DMS114 treated with DMSO at 0.1 percent for 48 hours (cell line): ENCODE measurements around the gene CDH4.
"Not testable (repeated sequence)": the region's sequence is repeated elsewhere in the genome, so short reads cannot be mapped to it uniquely, and the experiment has no call there.

Source experiments
- DNase-seq: peaks from one replicate; lab custom pipeline; 2025; ENCODE audit not compliant: unreplicated experiment; lab: John Stamatoyannopoulos, UW

CDH4 gene

DNA sequence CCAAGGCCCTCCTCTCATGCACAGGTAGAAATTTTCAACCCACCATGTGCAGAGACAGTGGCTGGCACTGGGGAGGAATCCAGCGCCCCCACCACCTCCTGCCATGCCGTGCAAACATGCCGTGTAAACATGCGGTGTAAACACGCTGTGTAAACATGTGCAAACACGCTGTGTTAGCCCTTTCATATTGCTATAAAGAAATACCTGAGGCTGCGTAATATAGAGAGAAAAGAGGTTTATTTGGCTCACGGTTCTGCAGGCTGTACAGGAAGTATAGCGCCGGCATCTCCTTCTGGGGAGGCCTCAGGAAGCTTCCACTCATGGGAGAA, 595.3 kb downstream of the CDH4 start:
- no peak for DNase-seq

GRCh38 chr20:61847986-61848385, 595.9 kb downstream of the CDH4 start:
- no peak for DNase-seq

- DNase-seq: no peak
These were observed 596.8 kb downstream of the CDH4 start for GRCh38 chr20:61848851-61849250.

GRCh38 chr20:61849376-61849775, 597.3 kb downstream of the CDH4 start:
- no peak for DNase-seq

- no peak for DNase-seq
These were observed 597.8 kb downstream of the CDH4 start for GRCh38 chr20:61849822-61850221.

- no peak for DNase-seq
These were observed 598.4 kb downstream of the CDH4 start for GRCh38 chr20:61850457-61850856.

DNA sequence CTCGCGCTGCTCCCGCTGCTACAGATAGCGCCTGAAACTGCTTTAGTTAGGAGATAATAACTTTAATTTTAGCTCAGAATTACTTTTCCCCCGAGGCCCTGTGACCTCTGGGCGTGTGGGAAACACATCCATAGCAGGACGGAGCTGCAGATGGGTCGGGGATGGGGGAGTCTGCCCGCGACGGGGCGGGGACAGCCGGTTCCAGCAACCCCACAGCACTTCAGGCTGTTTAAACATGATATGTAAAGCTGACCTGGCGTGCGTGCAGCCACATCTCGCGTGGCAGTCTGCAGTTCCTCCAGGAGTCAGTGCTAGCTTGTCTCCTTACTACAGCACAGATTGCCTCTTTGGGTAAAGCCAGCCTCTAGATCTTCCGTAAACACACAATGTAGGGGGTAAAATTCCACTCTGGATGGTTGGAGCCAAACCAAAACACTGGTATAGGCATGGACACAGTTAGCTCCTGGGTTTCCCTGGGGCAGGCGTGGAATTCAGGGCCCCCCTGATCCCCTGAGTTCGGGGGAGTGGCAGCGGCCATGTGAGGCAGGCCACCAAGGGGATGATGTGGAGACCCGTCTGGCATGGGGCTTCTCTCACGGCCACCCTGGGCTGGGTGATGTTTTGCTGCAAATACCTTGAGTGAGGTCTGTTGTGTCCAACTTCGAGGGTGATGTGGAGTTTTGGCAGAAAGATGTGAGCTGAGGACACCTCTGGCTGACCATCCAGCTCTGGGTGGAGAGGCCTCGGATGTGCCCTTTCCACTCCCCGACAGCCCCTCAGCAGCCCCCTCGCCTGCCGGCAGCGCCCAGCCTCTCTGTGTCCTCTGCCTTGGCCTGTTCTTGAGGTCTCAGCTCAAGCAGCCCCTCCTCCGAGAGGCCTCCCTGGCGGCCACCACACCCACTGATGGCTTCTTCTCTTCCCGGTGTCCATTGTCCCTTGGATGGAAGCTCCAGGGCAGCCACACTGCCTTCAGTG, 599.2 kb downstream of the CDH4 start:
- DNase-seq: no peak

GRCh38 chr20:61852268-61853072, 600.4 kb downstream of the CDH4 start:
- no peak for DNase-seq

DNA sequence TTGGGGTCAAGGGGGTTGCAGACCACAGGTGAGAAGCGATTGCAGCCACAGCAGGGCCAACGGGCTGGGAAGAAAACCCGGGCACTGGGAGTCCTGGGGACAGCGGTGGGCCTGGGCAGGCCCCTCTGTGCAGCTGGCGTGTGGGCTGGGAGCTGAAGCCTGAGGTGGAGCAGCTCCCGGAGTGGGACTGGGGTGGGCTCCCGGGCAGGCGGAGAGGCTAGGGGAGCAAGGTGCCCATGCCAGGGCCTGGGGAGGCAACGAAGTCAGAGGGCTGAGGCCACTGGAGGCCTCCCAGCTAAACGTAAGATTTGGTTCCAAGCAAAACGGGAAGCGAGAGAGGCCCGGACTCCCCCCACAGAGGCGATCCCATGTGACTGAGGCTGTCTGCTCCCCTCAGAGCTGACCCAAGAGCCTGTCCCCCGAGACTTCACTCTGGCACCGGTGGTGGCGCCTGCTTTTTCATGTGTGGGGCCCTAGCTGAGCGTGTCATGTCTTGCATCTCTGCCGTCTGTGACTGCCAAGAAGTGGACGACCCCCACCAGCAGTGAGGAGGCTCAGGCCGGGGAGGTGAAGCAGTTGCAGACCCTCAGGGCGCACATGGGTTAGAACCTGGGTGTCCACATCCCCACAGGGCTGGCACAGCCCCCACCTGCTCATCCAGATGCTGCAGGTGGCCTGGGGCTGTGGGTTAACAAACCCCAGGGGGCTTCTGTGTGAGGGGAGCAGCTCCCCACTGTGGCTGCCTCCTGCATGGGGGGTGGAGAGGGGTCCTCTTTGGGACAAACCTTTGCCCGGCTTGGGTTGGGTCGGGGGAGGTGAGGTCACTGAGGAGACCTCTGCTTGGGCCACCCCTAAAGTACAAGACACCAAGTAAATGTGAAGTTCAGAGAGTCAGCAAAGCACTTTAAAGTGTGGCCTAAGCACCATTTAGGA, 601.3 kb downstream of the CDH4 start:
- DNase-seq: no peak

DNA sequence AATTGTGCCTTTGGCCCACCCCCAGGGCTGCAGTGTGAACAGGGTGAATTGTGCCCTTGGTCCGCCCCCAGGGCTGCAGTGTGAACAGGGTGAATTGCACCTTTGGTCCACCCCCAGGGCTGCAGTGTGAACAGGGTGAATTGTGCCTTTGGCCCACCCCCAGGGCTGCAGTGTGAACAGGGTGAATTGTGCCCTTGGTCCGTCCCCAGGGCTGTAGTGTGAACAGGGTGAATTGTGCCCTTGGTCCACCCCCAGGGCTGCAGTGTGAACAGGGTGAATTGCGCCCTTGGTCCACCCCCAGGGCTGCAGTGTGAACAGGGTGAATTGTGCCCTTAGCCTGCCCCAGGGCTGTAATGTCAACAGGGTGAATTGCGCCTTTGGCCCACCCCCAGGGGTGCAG, 602.5 kb downstream of the CDH4 start:
- DNase-seq: not testable (repeated sequence)

GRCh38 chr20:61855286-61855685, 603.2 kb downstream of the CDH4 start:
- no peak for DNase-seq

- no peak for DNase-seq
These were observed 604.8 kb downstream of the CDH4 start for GRCh38 chr20:61856626-61857413.

DNA sequence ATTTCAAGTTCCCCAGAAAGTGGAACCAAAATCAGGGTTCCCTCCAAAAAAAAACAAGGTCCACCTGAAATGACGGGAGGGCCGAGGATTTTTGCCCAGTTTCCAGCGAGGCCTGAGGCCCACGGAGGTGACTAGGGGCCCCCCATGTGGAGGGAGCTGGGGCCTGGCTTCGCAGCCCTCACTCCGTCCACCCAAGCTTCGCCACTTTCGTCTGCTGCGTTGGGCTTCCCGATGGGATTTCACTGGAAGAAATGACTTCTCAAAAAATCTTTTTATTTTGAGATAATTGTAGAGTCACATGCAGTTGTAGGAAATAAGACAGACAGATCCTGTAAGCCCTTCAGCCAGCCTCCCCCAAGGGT, 605.3 kb downstream of the CDH4 start:
- DNase-seq: no peak

DNA sequence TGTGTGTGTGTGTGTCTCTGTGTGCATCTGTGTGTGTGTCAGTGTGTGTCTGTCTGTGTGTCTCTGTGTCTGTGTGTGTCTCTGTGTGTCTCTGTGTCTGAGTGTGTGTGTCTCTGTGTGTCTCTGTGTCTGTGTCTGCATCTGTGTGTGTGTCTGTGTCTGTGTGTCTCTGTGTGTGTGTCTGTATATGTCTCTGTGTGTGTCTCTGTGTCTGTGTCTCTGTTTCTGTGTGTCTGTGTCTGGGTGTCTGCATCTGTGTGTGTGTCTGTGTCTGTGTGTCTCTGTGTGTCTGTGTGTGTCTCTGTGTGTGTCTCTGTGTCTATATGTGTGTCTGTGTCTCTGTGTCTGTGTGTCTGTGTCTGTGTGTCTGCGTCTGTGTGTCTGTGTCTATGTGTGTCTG, 605.8 kb downstream of the CDH4 start:
- DNase-seq: no peak

DNA sequence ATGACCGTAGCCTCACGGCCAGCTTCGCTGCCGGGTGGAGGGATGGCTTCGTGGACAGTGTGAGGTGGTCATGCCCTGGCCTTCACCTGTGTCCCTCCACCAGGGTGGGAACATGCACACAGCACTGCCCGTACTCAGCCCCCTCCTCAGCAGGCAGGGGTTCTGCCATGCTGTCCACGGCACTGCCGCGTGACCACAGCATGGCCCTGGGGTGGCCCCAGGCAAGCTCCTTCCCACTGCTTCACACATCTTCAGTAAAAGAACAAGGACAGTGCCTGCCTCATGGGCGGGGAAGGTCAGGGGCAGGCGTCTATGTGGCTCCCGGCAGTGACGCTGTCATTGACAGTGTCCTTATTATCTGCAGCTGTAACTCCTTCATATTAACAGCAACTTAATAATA, 607.7 kb downstream of the CDH4 start:
- no peak for DNase-seq

- no peak for DNase-seq
These were observed 608.4 kb downstream of the CDH4 start for GRCh38 chr20:61860260-61860987.

GRCh38 chr20:61861054-61861841, 609.2 kb downstream of the CDH4 start:
- no peak for DNase-seq

- no peak for DNase-seq
These were observed 609.8 kb downstream of the CDH4 start for GRCh38 chr20:61861858-61862257.

DNA sequence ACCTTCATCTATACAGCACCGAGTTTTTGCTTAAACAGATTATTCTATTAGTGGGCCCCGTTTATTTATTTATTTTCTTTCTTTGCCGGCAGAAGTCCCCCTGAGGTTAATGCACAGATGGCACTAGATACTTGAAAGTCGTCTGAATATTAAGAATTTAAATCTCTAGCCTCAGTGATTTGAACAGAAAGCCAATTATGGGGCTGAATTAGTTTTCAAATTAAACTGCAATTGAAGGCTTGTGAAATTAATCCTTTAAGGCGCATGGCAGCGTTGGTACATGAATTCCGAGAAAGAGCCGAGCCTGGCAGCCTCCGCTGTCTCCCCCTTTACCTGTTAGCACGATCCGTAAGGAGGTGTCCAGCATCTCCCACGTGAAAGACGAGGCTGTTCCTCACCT, 610.8 kb downstream of the CDH4 start:
- no peak for DNase-seq
